MG63 (cell line): Measurements from ENCODE around the gene SSNA1. TPM values are rescaled to one million over a fixed set of nuclear protein-coding genes. Genes with fewer than 3 reads are reported as not detected.

Experiments
- DNase-seq: peaks from one replicate; pipeline ENCODE4 v3.0.0-alpha.2; 2020
- H3K27me3 ChIP-seq: fragments of 250-450 bp; sonication (Bioruptor Pico); 2 replicates; pipeline ENCODE4 v1.5.1; 2020; ENCODE audit warnings: mild to moderate bottlenecking, moderate library complexity
- H3K36me3 ChIP-seq: fragments of 250-450 bp; sonication (Bioruptor Pico); 2 replicates; pipeline ENCODE4 v1.5.1; 2020; ENCODE audit warnings: mild to moderate bottlenecking, moderate library complexity
- H3K4me3 ChIP-seq: fragments of 250-450 bp; sonication (Bioruptor Pico); 2 replicates; pipeline ENCODE4 v1.5.1; 2020; ENCODE audit warnings: mild to moderate bottlenecking, moderate library complexity
- H3K9me3 ChIP-seq: fragments of 250-450 bp; sonication (Bioruptor Pico); 2 replicates; pipeline ENCODE4 v1.5.1; 2020; ENCODE audit warnings: mild to moderate bottlenecking, moderate library complexity
- total RNA-seq: library from RNA; depleted of rRNA; stranded (reverse); fragments of >200 nt; shearing (Covaris generic); gene quantifications from 2 replicates; pipeline ENCODE4 v1.2.3, GENCODE V29; 2014; ENCODE audit warnings: low replicate concordance

SSNA1 gene
- total RNA-seq, 1 experiment from 2014 or later: 267 TPM

- Histone ChIP-seq H3K27me3 (no peaks in the 10 kb centered on the region), H3K36me3 (no peaks in the 10 kb centered on the region; the same call in 1 of the 2 replicates), H3K9me3 (no peaks in the 10 kb centered on the region), H3K4me3 (no peak overlapping the region)
- no peak for DNase-seq
Measured at GRCh38 chr9:137218212-137218753, 29.8 kb downstream of the SSNA1 start.

GRCh38 chr9:137218754-137219271 is 30.3 kb downstream of the SSNA1 start:
- Histone ChIP-seq H3K4me3 (no peak overlapping the region), H3K9me3 (no peaks in the 10 kb centered on the region), H3K27me3 (no peaks in the 10 kb centered on the region), H3K36me3 (no peaks in the 10 kb centered on the region; the same call in 1 of the 2 replicates)
- DNase-seq: peak; percentile 46

GRCh38 chr9:137219757-137220316 is 31.4 kb downstream of the SSNA1 start:
- Histone ChIP-seq H3K36me3 (no peaks in the 10 kb centered on the region; the same call in 1 of the 2 replicates), H3K4me3 (no peak overlapping the region), H3K9me3 (no peaks in the 10 kb centered on the region), H3K27me3 (no peaks in the 10 kb centered on the region)
- no peak for DNase-seq

- Histone ChIP-seq H3K27me3 (no peaks in the 10 kb centered on the region), H3K4me3 (no peak overlapping the region), H3K9me3 (no peaks in the 10 kb centered on the region), H3K36me3 (no peaks in the 10 kb centered on the region; the same call in 1 of the 2 replicates)
- no peak for DNase-seq
Measured at GRCh38 chr9:137220317-137221094, 32.0 kb downstream of the SSNA1 start.

- Histone ChIP-seq H3K4me3 (no peak overlapping the region), H3K9me3 (no peaks in the 10 kb centered on the region), H3K27me3 (no peaks in the 10 kb centered on the region), H3K36me3 (no peaks in the 10 kb centered on the region)
- DNase-seq: no peak
Measured at GRCh38 chr9:137221095-137221505, 32.6 kb downstream of the SSNA1 start.

GRCh38 chr9:137221506-137222111 is 33.1 kb downstream of the SSNA1 start:
- Histone ChIP-seq H3K9me3 (no peaks in the 10 kb centered on the region), H3K36me3 (no peaks in the 10 kb centered on the region), H3K4me3 (no peak overlapping the region), H3K27me3 (no peaks in the 10 kb centered on the region)
- DNase-seq: no peak

GRCh38 chr9:137222190-137223077 is 34.0 kb downstream of the SSNA1 start, which contains the start of gene RNF208:
RNF208 (minus strand) TSS chr9:137222240; CDS start chr9:137221212, 1,028 bp downstream.
- DNase-seq: no peak
- H3K4me3 ChIP-seq: peak within 1 kb of the TSS; percentile 85
- H3K9me3 ChIP-seq: no peaks in the 10 kb centered on the region
- no peaks in the 10 kb centered on the region for H3K36me3 ChIP-seq
- no peaks in the 10 kb centered on the region for H3K27me3 ChIP-seq

- Histone ChIP-seq H3K27me3 (no peaks in the 10 kb centered on the region), H3K4me3 (peak overlapping the region; percentile 85), H3K9me3 (no peaks in the 10 kb centered on the region), H3K36me3 (no peaks in the 10 kb centered on the region)
- DNase-seq: peak; percentile 97
Measured at GRCh38 chr9:137223078-137223970, 34.8 kb downstream of the SSNA1 start.

- no peaks in the 10 kb centered on the region for H3K9me3 ChIP-seq
- H3K27me3 ChIP-seq: no peaks in the 10 kb centered on the region
- no peaks in the 10 kb centered on the region for H3K36me3 ChIP-seq
- DNase-seq: peak; percentile 76
- H3K4me3 ChIP-seq: peak within 1 kb of the TSS; percentile 85
Measured at GRCh38 chr9:137224830-137225694, 36.6 kb downstream of the SSNA1 start, which contains the start of gene CYSRT1. CYSRT1 (plus strand) TSS chr9:137225174; CDS start chr9:137225622, 448 bp downstream.

GRCh38 chr9:137225699-137226331 is 37.3 kb downstream of the SSNA1 start:
- H3K9me3 ChIP-seq: no peaks in the 10 kb centered on the region
- H3K27me3 ChIP-seq: no peaks in the 10 kb centered on the region
- H3K4me3 ChIP-seq: no peak overlapping the region
- no peak for DNase-seq
- no peaks in the 10 kb centered on the region for H3K36me3 ChIP-seq

- DNase-seq: peak; percentile 45
- Histone ChIP-seq H3K36me3 (no peaks in the 10 kb centered on the region), H3K4me3 (no peak overlapping the region), H3K9me3 (no peaks in the 10 kb centered on the region), H3K27me3 (no peaks in the 10 kb centered on the region)
Measured at GRCh38 chr9:137226338-137227053, 38.0 kb downstream of the SSNA1 start.

- peak; percentile 70 for DNase-seq
- Histone ChIP-seq H3K27me3 (no peaks in the 10 kb centered on the region), H3K36me3 (no peaks in the 10 kb centered on the region), H3K4me3 (no peak within 1 kb of the TSS), H3K9me3 (no peaks in the 10 kb centered on the region)
Measured at GRCh38 chr9:137227054-137227852, 38.8 kb downstream of the SSNA1 start, which contains the start of gene RNF224. RNF224 (plus strand) TSS chr9:137227502; CDS start chr9:137228336, 834 bp downstream.
